HG02588 (cell line): ENCODE results near the gene ATG2B.

Experiments
- ATAC-seq: cut with Tn5 transposase; IDR thresholded peaks from one replicate; pipeline ENCODE4 v1.9.1; 2021; ENCODE audit warnings: mild to moderate bottlenecking, moderate library complexity; ENCODE audit not compliant: unreplicated experiment

ATG2B gene

DNA sequence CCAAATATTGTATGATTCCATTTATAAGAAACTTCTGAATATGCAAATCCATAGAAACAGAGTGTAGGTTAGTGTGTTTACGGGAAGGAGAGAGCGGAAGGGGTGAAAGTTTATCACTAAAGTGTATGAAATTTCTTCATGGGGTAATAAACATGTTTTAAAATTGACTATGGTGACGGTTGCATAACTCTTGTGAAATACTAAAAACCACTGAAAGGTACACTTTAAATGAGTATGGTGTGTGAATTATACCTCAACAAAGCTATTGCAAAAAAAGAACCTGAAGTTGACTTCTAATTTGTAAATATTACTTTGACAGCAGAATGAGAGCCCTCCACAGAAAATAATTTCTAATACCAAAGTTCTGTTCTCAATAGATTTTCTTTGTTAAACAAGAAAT lies 47.1 kb downstream of the ATG2B start:
- no peak for ATAC-seq

DNA sequence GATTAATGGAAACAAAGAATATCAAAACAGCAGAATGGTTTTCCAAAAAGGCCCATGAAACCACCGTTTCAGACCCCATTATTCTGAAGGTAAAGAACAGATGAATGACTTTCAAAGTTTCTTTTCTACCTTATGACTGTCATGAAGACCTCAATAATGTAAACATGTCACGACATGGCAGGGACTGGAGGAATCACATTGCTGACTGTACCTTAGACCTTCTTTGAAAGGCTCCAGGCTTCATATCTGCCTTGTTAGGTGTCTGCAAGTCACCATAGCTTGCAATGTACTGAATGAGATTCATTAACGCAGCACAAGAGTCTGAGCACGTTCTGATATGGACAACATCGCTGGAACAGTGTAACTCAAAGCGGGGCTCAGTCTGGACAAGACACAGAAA lies 52.2 kb downstream of the ATG2B start:
- no peak for ATAC-seq

DNA sequence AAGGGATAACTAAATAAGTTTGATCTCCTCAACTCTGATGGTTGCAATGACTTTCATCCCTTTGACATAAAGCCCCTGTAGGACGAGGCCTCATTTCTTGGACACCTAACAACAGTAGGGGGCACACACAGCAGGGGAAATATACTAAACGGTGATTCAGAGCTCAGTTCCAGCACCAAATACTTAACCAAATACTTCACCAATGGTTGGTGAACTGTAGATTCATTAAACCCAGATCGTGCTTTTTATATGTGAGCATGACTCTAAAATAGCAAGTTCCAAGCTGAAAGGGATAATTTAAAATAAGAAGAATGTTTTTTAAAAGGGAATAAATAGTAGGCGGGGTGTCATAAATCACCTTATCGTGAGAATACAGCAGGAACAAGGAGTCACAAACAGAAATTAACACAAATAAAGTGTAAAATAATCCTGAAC lies 53.2 kb downstream of the ATG2B start:
- no peak for ATAC-seq

DNA sequence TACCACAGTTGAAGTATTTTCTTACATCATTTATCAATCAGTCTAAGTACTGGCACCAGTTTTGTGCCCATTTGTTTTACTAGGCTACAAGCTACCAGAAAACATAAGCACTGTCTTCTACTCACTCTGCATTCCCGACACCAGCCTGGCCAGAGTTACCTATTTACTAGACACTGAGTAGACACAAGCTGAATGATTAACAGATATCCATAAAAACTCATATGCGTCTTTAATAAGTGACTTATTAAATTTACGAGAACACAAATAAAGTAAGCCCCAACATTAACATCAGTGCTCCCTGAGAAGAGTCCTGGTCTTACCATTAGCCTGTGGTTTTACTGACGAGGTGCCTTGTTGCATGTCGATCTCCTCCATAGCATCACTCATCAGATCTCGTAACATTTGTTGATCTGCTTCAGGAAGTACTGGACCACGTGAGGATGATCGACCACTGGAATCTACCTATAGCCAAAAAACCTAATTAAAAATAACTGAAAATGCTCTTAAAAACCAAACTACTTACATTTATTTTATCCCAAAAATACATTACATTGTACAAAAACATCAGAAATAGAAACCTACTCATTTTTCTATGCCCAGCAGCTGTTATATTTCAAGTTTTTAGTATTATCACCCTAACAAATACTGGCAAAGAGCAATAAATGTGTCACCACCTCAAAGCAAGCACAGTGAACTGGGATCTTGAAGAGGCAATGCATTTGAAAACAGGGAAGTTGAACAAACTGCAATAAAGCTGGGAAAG lies 53.8 kb downstream of the ATG2B start:
- ATAC-seq: no peak

DNA sequence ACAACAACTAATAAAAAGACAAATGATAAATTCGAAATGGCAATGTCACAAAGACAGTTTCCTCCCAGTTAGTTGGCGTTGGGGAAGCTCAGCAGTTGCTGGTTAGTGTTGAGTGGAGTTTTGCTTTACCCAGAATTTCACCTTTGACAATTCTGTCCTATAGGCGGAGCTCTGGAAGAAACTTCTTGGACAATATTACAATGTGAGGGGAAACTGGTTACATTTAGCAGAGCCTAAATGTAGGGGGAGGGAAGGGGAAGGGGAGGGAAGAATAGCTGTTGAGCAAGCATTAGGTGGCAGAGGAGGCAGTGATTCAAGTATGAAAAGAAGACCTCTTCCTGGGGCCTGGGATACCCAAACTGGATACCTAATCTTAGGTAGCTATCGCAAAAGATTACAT lies 55.7 kb downstream of the ATG2B start:
- no peak for ATAC-seq

DNA sequence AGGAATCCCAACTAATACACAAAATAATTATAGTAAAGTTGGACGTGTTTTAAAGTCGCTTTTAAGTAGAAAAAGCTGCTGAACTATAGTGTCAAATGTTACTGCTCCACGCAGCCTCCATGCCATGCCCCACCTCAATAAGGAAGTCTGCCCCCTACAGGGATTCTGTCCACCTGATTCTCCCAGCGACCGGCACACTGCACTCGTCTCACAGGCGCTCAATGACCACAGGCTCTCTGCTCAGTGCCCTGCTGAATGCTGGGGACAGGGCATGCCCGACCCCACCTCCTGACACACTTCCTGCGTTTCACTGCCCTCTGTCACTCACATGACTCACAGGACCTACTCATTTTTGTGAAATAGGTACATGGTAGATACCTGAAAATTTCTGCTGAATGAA lies 58.2 kb downstream of the ATG2B start:
- no peak for ATAC-seq

DNA sequence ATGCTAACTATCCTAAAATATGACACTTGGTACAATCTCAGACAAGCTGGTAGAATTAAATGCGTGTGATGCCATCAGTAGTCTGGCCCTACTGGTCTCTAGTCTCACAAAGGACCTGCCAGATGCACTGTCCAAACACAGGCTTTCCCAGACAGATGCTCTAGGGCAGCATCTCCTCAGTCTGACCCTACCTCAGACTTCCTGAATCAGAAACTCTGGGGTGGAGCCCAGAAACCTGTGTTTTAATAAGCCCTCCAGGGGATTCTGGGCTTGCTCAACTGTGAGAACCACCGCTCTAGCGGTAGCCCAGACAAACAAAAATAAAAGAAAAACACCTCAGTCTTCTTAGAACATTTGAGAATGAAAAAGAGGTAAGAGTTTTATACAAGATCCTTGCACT lies 59.2 kb downstream of the ATG2B start:
- ATAC-seq: no peak

DNA sequence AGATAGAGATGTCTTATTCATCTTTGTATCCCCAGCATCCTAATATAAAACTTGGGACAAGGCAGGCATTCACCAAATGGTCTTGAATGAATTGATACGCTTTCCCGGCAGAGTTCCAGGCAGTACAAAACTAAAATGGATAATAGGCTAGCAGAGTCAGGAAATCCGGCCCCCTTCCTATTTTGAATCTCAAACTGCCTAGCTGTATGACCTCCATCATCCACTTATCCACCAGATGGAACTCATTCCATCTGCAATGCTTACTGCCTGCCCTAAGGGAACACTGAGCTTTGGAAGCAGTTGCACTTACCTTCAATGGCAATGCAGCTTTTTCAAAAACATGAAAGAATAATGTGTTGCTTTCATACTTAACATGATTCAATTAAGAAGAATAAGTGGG lies 63.7 kb downstream of the ATG2B start:
- ATAC-seq: no peak

DNA sequence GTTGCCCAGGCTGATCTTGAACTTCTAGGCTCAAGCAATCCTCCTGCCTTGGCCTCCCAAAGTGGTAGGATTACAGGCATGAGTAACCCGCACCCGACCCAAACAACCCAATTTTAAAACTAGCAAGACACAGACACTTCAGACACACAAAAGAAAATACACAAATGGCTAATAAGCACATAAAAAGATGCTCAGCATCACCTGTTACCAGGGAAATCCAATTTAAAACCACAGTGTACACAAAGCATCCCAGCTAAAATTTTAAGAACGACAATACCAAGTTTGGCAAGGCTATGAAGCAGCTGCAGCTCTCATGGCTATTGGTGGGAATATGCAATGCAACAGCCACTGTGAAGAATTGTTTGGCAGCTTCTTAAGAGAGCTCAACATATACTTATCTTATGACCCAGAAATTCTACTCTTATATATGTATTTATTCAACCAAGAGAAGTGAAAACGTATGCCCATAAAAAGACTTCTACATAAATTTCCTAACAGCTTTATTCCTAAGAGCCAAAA lies 65.1 kb downstream of the ATG2B start:
- no peak for ATAC-seq

DNA sequence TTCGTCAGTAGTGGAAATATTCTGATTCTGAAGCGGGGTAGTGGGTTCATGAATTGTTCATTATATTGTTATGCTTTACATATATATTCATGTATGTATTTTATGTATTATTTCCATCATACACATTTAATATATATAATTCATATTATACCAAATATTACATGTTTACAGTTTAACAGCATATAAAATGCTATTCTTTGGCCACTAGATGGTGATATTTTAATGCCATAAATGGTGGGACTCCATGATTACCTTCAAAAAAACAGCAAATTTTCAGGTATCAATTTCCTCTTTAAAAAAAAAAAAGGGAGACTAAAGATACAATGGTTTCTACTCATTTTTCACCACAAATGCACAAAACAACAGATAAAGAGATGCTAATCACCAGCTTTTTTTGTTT lies 66.1 kb downstream of the ATG2B start:
- no peak for ATAC-seq

DNA sequence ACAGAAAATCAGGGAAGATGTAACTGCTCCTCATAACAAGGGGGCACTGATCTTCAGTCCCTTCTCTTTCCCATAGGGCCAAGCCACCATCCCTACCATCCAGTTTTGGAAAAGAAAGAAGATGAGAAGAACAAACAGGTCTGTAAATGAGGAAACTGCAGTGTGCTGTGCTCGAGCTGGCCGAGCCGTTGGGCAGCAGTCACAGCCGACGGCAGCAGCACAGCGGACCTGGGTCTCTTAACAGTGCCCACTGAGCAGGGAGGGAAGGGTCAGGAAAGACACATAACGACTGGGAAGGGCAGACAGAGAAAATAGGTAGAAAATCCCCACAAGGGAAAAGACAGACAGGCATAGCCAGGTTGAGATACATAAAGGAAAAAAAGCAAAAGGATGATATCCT lies 68.9 kb downstream of the ATG2B start:
- ATAC-seq: no peak

DNA sequence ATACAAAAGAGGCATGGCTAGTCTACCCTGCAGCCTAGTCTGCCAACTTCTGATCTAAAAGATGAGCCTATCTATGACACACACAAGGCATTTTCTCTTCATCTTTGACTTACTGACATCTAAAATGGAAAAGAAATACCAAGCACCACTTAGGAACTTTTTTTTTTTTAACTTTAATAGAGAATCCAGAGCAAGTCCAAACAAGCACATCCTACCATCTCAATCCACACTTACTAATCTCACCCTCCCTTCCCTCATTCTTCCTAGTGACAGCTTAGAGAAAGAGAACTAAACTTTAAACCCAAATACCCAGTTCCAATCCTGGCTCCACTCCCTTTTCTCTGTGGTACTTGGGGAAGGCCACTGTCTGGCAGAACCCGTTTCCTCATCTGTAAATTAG lies 75.3 kb downstream of the ATG2B start:
- ATAC-seq: no peak

DNA sequence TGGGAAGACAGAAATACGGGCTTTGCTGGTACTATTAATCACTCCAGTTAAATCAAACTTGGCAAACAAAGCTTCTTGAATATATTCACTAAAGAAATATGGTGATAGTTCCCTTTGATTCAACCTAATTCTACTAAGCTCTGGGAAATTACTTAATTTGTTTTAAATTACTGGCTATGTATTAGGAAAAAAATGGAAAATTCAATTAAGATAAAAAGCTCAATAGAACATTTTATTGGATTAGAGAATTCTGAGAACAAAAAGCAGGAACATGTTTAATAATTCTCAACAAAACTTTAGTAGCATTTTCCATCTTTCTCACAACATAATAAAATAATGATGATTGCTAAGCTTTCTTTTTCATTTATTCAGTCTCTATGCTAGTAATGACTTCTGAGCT lies 76.9 kb downstream of the ATG2B start:
- ATAC-seq: no peak

DNA sequence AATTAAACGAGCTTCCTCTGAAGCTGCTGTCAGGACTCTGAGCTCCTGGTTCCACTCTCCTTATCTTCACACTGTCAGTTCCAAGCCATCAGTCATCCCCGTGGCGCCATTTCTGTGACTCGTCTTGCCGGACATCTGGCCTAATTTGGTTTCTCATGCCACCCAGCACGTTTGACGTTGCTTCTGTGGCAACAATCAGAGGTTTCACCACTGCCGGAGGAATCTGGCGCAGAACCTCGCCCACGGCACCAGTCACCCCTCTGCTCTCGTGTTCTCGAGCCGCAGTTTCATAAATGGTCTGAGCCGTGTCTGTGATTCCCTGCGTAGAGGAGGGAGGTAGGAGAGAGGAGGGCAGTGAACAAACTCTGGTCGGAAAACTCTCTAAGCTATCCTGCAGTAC lies 77.5 kb downstream of the ATG2B start:
- ATAC-seq: no peak

DNA sequence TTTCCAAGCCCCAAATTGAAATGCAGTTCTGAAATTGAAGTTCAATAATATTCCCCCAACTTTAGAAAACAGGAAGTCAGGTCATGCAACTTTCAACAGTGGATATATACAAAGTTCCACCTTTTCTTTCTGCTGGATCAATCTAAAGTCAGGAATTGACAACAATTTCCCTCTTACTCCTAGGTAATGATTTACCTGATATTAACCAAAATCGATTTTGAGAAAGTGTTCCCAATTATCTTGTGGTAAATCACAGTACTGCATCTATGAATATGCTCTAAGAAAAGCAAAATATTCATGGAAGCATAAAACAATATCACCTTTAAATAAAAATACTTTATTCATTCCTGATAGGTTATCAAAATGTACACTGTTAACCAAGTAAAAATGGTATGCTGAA lies 78.7 kb downstream of the ATG2B start:
- no peak for ATAC-seq

DNA sequence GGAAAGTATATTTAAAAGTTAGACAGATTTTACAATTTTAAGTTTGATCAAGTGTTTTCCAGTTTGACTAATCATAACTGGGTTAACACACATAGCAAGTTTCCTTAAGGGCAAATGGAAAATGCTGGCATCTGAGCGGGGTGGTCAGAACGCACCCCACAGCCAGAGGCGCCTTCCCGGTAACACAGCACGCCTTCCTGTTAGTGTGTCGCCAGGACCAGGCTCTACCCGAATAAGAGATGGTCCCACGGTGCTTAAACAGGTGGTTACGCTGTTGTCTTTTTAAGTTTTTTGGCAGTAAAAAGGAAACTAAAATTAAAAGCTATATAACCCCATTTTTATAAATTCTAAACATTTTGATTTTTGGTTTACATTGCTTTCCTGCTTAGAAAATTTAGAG lies 79.1 kb downstream of the ATG2B start:
- ATAC-seq: no peak

DNA sequence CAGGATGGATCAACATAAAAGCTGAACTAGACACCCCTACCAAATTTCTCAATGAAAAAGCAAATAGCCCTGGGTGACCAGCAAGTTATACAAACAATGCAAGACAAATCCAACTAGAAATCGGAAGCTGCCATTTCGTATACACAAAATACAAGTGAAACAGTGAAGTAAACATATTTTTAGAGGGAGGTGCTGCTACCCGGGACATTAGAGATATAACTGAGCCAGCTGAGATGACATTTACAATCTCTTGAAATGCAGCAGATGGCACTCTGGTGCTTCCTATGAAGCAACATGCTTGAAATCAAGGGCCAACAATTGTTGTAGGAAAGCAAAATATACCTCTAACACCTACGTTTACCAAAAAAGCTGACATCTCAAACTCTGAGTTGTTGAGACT lies 81.7 kb downstream of the ATG2B start:
- no peak for ATAC-seq

DNA sequence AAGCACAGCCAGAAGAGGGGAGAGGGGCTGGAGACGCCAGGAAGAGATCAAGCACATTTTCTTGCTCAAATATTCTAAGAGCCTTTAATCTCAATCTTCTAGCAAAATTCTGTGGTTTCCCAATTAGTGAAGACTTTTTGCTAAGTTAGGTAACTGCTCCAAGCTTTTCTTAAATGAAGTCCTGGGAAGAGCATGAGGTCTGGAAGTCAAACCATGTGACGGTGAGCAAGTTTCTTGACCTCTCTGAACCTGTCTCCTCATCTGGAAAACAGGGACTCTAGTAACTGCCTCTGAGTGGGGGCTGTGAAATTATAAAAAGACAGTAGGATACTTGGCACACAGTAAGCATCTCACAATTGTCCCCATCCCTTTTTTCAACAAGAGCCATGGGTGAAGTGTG lies 83.0 kb downstream of the ATG2B start:
- ATAC-seq: no peak

DNA sequence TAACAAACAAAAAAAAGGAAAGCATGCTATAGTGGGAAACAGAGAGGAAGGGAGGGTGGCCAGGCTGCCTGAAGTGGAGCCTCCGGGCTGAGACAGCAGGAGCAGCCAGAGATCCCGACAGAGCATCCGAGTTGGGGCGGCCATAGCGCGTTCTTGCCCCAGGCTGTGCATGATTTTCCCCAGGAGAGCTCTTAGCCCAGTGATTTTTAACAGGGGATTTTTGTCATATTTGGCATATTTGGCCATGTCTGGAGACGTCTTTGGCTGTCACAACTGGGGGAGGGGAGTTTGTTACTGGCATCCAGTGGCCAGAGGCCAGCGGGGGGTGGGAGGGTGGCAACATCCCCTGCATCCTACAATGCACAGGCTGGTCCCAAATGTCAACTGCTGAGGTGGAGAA lies 83.6 kb downstream of the ATG2B start:
- no peak for ATAC-seq

DNA sequence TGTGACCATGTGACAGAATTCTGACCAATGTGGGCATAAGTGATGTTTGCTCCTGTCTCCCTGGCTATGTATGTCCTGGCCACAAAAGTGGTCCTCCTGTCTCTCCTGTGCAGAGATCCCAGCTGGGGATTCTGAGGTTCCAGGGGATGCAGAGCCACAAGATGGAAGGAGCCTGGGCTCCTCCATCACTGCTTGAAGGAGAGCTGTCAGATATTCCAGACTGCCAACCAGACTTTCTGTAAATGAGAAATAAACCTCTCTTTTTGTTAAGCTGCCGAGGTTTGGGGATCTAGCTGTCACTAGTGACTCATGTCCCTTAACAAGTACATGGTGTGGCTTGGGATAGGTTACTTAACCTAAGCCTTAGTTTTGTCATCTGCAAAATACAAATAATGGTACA lies 85.3 kb downstream of the ATG2B start:
- ATAC-seq: no peak

DNA sequence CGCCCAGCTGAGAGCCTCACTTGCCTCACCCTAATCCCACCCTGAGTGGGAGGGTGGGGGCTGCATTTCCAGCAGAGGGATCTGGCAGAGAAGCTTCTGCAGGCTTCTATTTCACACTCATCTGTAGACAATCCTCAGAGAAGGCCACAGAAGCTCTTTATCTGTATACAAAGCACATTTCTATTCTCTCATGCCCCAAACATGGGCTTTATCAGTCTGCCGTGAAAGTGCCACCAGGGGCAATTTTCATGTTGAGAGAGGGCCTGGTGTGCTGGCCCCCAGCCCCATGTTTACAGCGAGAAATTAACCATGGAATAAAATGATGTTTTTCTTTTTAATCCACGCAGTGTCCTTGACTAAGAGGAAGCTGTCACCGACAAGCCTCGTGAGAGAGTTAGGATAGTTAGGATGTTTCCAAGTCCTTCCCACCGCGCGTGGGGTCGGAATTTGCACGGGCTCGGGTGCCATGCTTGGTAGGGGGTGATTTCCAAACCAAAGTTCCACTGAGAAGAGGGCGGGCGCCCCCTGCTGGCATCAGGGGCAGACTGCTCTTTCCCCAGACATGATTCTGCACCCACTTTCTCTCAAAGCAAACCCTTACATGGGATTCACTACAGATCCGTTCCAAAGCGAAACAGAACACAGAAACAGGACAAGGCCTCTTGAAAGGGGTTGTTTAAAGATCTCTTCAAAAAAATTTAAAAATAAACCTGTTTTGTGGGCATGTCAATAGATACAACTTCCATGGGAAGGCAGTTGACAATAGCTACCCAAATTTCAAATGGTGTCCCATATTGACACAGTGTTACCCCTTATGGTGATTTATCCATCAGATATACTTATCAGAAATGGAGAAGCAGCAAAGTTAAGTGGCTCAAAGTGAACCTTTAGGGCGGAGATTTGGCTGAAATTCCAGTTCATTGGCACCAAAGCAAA lies 87.7 kb downstream of the ATG2B start:
- no peak for ATAC-seq

DNA sequence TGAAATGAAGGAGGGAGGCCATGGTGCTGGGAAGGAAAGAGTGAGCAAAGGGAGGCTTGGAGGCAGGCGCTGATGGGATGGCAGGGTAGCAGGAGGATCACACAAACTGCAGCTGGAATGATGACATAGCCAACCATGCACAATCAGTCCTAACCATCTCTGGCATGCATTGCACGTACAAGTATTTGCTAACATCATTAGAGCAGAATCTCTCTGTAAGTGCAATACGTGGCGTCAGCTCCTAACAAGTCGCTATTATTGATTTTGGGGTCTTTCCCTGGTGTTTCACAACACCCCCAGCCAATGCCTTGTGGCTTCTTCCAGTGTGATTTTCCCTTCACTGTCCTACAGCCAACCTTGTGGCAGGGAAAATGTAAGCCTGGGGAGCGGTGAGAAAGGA lies 88.6 kb downstream of the ATG2B start:
- ATAC-seq: no peak
